ENCODE results near the gene HYI.
"Not testable (repeated sequence)": the region's sequence is repeated elsewhere in the genome, so short reads cannot be mapped to it uniquely, and the experiment has no call there.

Gene HYI
- 14.1 to 15.2 reads per million in 2 donors for total RNA-seq

GRCh38 chr1:43453442-43454269, at the start of gene HYI:
Gene HYI (minus strand): TSS chr1:43453931. CDS start chr1:43453793, 138 bp downstream.
- DNase-seq = peak; percentile 38

GRCh38 chr1:43501806-43502205, 48.1 kb upstream of the HYI start:
- DNase-seq = not testable (repeated sequence)

GRCh38 chr1:43499898-43500297, 46.2 kb upstream of the HYI start:
- DNase-seq = no peak

- DNase-seq = no peak
Observed at GRCh38 chr1:43495204-43495603, 41.5 kb upstream of the HYI start.

GRCh38 chr1:43493661-43494450, 40.1 kb upstream of the HYI start:
- DNase-seq = no peak

- no peak for DNase-seq
Observed at GRCh38 chr1:43492826-43493225, 39.1 kb upstream of the HYI start.

- no peak for DNase-seq
Observed at GRCh38 chr1:43491061-43491460, 37.3 kb upstream of the HYI start.

- no peak for DNase-seq
Observed at GRCh38 chr1:43488165-43488564, 34.4 kb upstream of the HYI start.

GRCh38 chr1:43484367-43484766, 30.6 kb upstream of the HYI start:
- DNase-seq = no peak

GRCh38 chr1:43482215-43482614, 28.5 kb upstream of the HYI start:
- no peak for DNase-seq

- DNase-seq = no peak
Observed at GRCh38 chr1:43481491-43481890, 27.8 kb upstream of the HYI start.

GRCh38 chr1:43479414-43479813, 25.7 kb upstream of the HYI start:
- DNase-seq = no peak

- DNase-seq = no peak
Observed at GRCh38 chr1:43477716-43478115, 24.0 kb upstream of the HYI start.

- DNase-seq = not testable (repeated sequence)
Observed at GRCh38 chr1:43475611-43476401, 22.1 kb upstream of the HYI start.

- DNase-seq = no peak
Observed at GRCh38 chr1:43473463-43473862, 19.7 kb upstream of the HYI start.

GRCh38 chr1:43472463-43473151, 18.9 kb upstream of the HYI start:
- DNase-seq = not testable (repeated sequence)

- DNase-seq = no peak
Observed at GRCh38 chr1:43472087-43472462, 18.3 kb upstream of the HYI start.

- no peak for DNase-seq
Observed at GRCh38 chr1:43469932-43470331, 16.2 kb upstream of the HYI start.

GRCh38 chr1:43468414-43468813, 14.7 kb upstream of the HYI start:
- no peak for DNase-seq

GRCh38 chr1:43466403-43466802, 12.7 kb upstream of the HYI start:
- no peak for DNase-seq

- no peak for DNase-seq
Observed at GRCh38 chr1:43465505-43466067, 11.9 kb upstream of the HYI start.
